ENCODE data around the gene TSPY1. TPM values are rescaled to one million over a fixed set of nuclear protein-coding genes. Genes with fewer than 3 reads are reported as not detected.
"Not testable (repeated sequence)": the region's sequence is repeated elsewhere in the genome, so short reads cannot be mapped to it uniquely, and the experiment has no call there.

The TSPY1 gene
- total and polyA plus RNA-seq, 2 of the 8 experiments (the other 6 are each of a cell fraction or from before 2014, with no cell fraction given) = not detected

- H3K23me2 ChIP-seq (ENCODE audit: low read depth, low read length); FAIRE-seq; H3K36me3 ChIP-seq (ENCODE audit: control insufficient read depth in 2 of 4, insufficient read depth in 4 of 4, low read length in 3 of 4): not testable (repeated sequence)
Observed at GRCh38 chrY:9486967-9487366, 20.2 kb downstream of the TSPY1 start, which contains the start of gene TSPY9. TSPY9 (plus strand) TSS chrY:9487267; CDS start chrY:9487313, 46 bp downstream.

GRCh38 chrY:9504396-9504795 is 37.6 kb downstream of the TSPY1 start:
- H2BK120ac ChIP-seq (replicated peaks; ENCODE audit: low read depth, low read length); H4K5ac ChIP-seq (ENCODE audit: insufficient read length, low read depth, low read length); H3K9ac ChIP-seq (replicated peaks in 1 of 4; ENCODE audit: extremely low read depth in 1 of 4, low read depth in 3 of 4, low read length in 3 of 4); H4K20me1 ChIP-seq (replicated peaks in 1 of 2; ENCODE audit: control insufficient read depth in 1 of 2, insufficient read depth in 2 of 2, low read length in 2 of 2); H3K79me1 ChIP-seq (ENCODE audit: low read depth, low read length); H2AK5ac ChIP-seq (ENCODE audit: low read depth, low read length); H3K36me3 ChIP-seq (ENCODE audit: control insufficient read depth in 2 of 4, insufficient read depth in 4 of 4, low read length in 3 of 4); H3K4ac ChIP-seq (replicated peaks; ENCODE audit: insufficient read length, low read depth, low read length); H3K4me2 ChIP-seq (ENCODE audit: insufficient read depth in 1 of 2, low read depth in 2 of 2, low read length in 2 of 2); H3K23ac ChIP-seq (ENCODE audit: insufficient read length); H2BK20ac ChIP-seq (ENCODE audit: low read length); H3K79me2 ChIP-seq (ENCODE audit: control insufficient read depth in 1 of 2, insufficient read depth in 2 of 2, low read length in 2 of 2); H2BK12ac ChIP-seq (ENCODE audit: low read depth, low read length); CTCF ChIA-PET (ENCODE audit: partially characterized antibody); H3K4me1 ChIP-seq (replicated peaks in 1 of 4; ENCODE audit: control insufficient read depth in 3 of 4, insufficient read depth in 4 of 4, low read length in 3 of 4); H3K56ac ChIP-seq (replicated peaks; ENCODE audit: insufficient read length, low read depth, low read length); FAIRE-seq; H4K91ac ChIP-seq (replicated peaks; ENCODE audit: insufficient read length, low read length); H3K9me3 ChIP-seq (ENCODE audit: insufficient read depth in 2 of 2, low read depth in 1 of 2, low read length in 1 of 2); H3K14ac ChIP-seq (ENCODE audit: insufficient read length); H3K4me3 ChIP-seq (ENCODE audit: extremely low read depth in 1 of 4, insufficient read depth in 2 of 4, low read depth in 3 of 4, low read length in 4 of 4); H3K18ac ChIP-seq (ENCODE audit: extremely low read depth, low read length); H3K23me2 ChIP-seq (ENCODE audit: low read depth, low read length); H2AFZ ChIP-seq (ENCODE audit: low read length); H3K27me3 ChIP-seq (replicated peaks in 1 of 4; ENCODE audit: control insufficient read depth in 3 of 4, extremely low read depth in 1 of 4, insufficient read depth in 3 of 4, low read length in 3 of 4); H2BK5ac ChIP-seq (ENCODE audit: low read depth, low read length); POLR2A ChIA-PET (ENCODE audit: partially characterized antibody); H3K27ac ChIP-seq (ENCODE audit: low read depth, low read length); H2BK15ac ChIP-seq (ENCODE audit: low read length); H4K8ac ChIP-seq (ENCODE audit: extremely low read depth, insufficient read depth, low read length); DNase-seq (ENCODE audit: low read depth in 1 of 2, low spot score in 2 of 2): not testable (repeated sequence)
- 96% methylated on average over 2 of the region's 6 CpGs; no CpG with 5 or more reads in 1 of the 2 experiments for WGBS, 2 experiments (ENCODE audit: extremely low coverage in 1 of 2, insufficient coverage in 1 of 2, insufficient read length in 1 of 2, insufficient replicate concordance in 2 of 2, low coverage in 1 of 2, low lambda C conversion rate in 2 of 2, missing lambda C conversion rate in 1 of 2)

More at GRCh38 chrY:9486967-9487366, 20.2 kb downstream of the TSPY1 start, which contains the start of gene TSPY9:
- H3K79me1 ChIP-seq (ENCODE audit: low read depth, low read length); H3K9ac ChIP-seq (replicated peaks in 1 of 4; ENCODE audit: extremely low read depth in 1 of 4, low read depth in 3 of 4, low read length in 3 of 4); H3K56ac ChIP-seq (replicated peaks; ENCODE audit: insufficient read length, low read depth, low read length); H3K4ac ChIP-seq (replicated peaks; ENCODE audit: insufficient read length, low read depth, low read length); H2BK5ac ChIP-seq (ENCODE audit: low read depth, low read length); H3K23ac ChIP-seq (ENCODE audit: insufficient read length); H3K18ac ChIP-seq (ENCODE audit: extremely low read depth, low read length); H2AK5ac ChIP-seq (ENCODE audit: low read depth, low read length); H4K8ac ChIP-seq (ENCODE audit: extremely low read depth, insufficient read depth, low read length); H2BK20ac ChIP-seq (ENCODE audit: low read length); POLR2A ChIA-PET (ENCODE audit: partially characterized antibody); H2BK120ac ChIP-seq (replicated peaks; ENCODE audit: low read depth, low read length); CTCF ChIA-PET (ENCODE audit: partially characterized antibody); H3K9me3 ChIP-seq (ENCODE audit: insufficient read depth in 2 of 2, low read depth in 1 of 2, low read length in 1 of 2); H3K14ac ChIP-seq (ENCODE audit: insufficient read length); H2AFZ ChIP-seq (ENCODE audit: low read length); H4K20me1 ChIP-seq (replicated peaks in 1 of 2; ENCODE audit: control insufficient read depth in 1 of 2, insufficient read depth in 2 of 2, low read length in 2 of 2); H2BK12ac ChIP-seq (ENCODE audit: low read depth, low read length); H2BK15ac ChIP-seq (ENCODE audit: low read length); H3K4me1 ChIP-seq (replicated peaks in 1 of 4; ENCODE audit: control insufficient read depth in 3 of 4, insufficient read depth in 4 of 4, low read length in 3 of 4); H3K27me3 ChIP-seq (replicated peaks in 1 of 4; ENCODE audit: control insufficient read depth in 3 of 4, extremely low read depth in 1 of 4, insufficient read depth in 3 of 4, low read length in 3 of 4); DNase-seq (ENCODE audit: low read depth in 1 of 2, low spot score in 2 of 2); H3K4me3 ChIP-seq (ENCODE audit: extremely low read depth in 1 of 4, insufficient read depth in 2 of 4, low read depth in 3 of 4, low read length in 4 of 4); H4K91ac ChIP-seq (replicated peaks; ENCODE audit: insufficient read length, low read length); H3K4me2 ChIP-seq (ENCODE audit: insufficient read depth in 1 of 2, low read depth in 2 of 2, low read length in 2 of 2); H3K79me2 ChIP-seq (ENCODE audit: control insufficient read depth in 1 of 2, insufficient read depth in 2 of 2, low read length in 2 of 2); H3K27ac ChIP-seq (ENCODE audit: low read depth, low read length); H4K5ac ChIP-seq (ENCODE audit: insufficient read length, low read depth, low read length): not testable (repeated sequence)
- no CpG with 5 or more reads among the region's 26 CpGs for whole genome bisulfite sequencing, 2 experiments (ENCODE audit: extremely low coverage in 1 of 2, insufficient coverage in 1 of 2, insufficient read length in 1 of 2, insufficient replicate concordance in 2 of 2, low coverage in 1 of 2, low lambda C conversion rate in 2 of 2, missing lambda C conversion rate in 1 of 2)
